ENCODE results near the gene CD81.
A peak's percentile ranks its signal among the peaks of the same experiment; 100 is the strongest.

CD81 gene

GRCh38 chr11:2408671-2409070 lies 31.6 kb downstream of the CD81 start:
- no peak for DNase-seq

- no peak for DNase-seq
These were observed 32.0 kb downstream of the CD81 start for GRCh38 chr11:2409126-2409525.

- DNase-seq = no peak
These were observed 32.7 kb downstream of the CD81 start for GRCh38 chr11:2409611-2410468.

GRCh38 chr11:2410616-2411015 lies 33.5 kb downstream of the CD81 start:
- DNase-seq = no peak

- no peak for DNase-seq
These were observed 34.6 kb downstream of the CD81 start for GRCh38 chr11:2411446-2412305.

GRCh38 chr11:2412323-2412722 lies 35.2 kb downstream of the CD81 start:
- DNase-seq = no peak

GRCh38 chr11:2413742-2414579 lies 36.9 kb downstream of the CD81 start:
- no peak for DNase-seq

GRCh38 chr11:2414616-2415015 lies 37.5 kb downstream of the CD81 start:
- no peak for DNase-seq

GRCh38 chr11:2415171-2415570 lies 38.1 kb downstream of the CD81 start:
- DNase-seq = no peak

- no peak for DNase-seq
These were observed 38.7 kb downstream of the CD81 start for GRCh38 chr11:2415601-2416380.

GRCh38 chr11:2416765-2417164 lies 39.7 kb downstream of the CD81 start:
- no peak for DNase-seq

GRCh38 chr11:2417856-2418692 lies 41.0 kb downstream of the CD81 start:
- DNase-seq = no peak

- no peak for DNase-seq
These were observed 41.7 kb downstream of the CD81 start for GRCh38 chr11:2418693-2419360.

GRCh38 chr11:2419638-2420501 lies 42.8 kb downstream of the CD81 start:
- peak; percentile 85 for DNase-seq

- DNase-seq = peak; percentile 81
These were observed 43.6 kb downstream of the CD81 start for GRCh38 chr11:2420502-2421225.

- no peak for DNase-seq
These were observed 44.3 kb downstream of the CD81 start for GRCh38 chr11:2421226-2421994.

- DNase-seq = no peak
These were observed 44.9 kb downstream of the CD81 start for GRCh38 chr11:2421996-2422395.
